GM21723 (cell line): ENCODE data around the gene DUSP5.

Experiments used
- ATAC-seq: cut with Tn5 transposase; IDR thresholded peaks from one replicate; pipeline ENCODE4 v1.9.1; 2021; ENCODE audit warnings: mild to moderate bottlenecking, moderate library complexity; ENCODE audit not compliant: unreplicated experiment

Gene DUSP5

GRCh38 chr10:110499796-110500514 lies 2.2 kb downstream of the DUSP5 start:
- no peak for ATAC-seq

- ATAC-seq, result no peak
Measured at GRCh38 chr10:110500515-110500905, 2.8 kb downstream of the DUSP5 start.

- no peak for ATAC-seq
Measured at GRCh38 chr10:110501142-110501937, 3.6 kb downstream of the DUSP5 start.

GRCh38 chr10:110502072-110502845 lies 4.6 kb downstream of the DUSP5 start:
- no peak for ATAC-seq

GRCh38 chr10:110502851-110503301 lies 5.2 kb downstream of the DUSP5 start:
- peak; percentile 43 for ATAC-seq

GRCh38 chr10:110503528-110504110 lies 5.9 kb downstream of the DUSP5 start:
- no peak for ATAC-seq

- ATAC-seq, result peak; percentile 79
Measured at GRCh38 chr10:110504111-110504735, 6.5 kb downstream of the DUSP5 start.

- no peak for ATAC-seq
Measured at GRCh38 chr10:110505130-110505770, 7.5 kb downstream of the DUSP5 start.

- ATAC-seq, result no peak
Measured at GRCh38 chr10:110506448-110506847, 8.7 kb downstream of the DUSP5 start.

- ATAC-seq, result no peak
Measured at GRCh38 chr10:110507346-110507745, 9.6 kb downstream of the DUSP5 start.

GRCh38 chr10:110508159-110508788 lies 10.6 kb downstream of the DUSP5 start:
- no peak for ATAC-seq

- no peak for ATAC-seq
Measured at GRCh38 chr10:110508806-110509544, 11.3 kb downstream of the DUSP5 start.

- no peak for ATAC-seq
Measured at GRCh38 chr10:110509560-110509959, 11.9 kb downstream of the DUSP5 start.

- no peak for ATAC-seq
Measured at GRCh38 chr10:110510086-110510485, 12.4 kb downstream of the DUSP5 start.

- ATAC-seq, result no peak
Measured at GRCh38 chr10:110510730-110511129, 13.0 kb downstream of the DUSP5 start.

GRCh38 chr10:110511734-110512449 lies 14.2 kb downstream of the DUSP5 start:
- ATAC-seq, result no peak

- ATAC-seq, result no peak
Measured at GRCh38 chr10:110512461-110513187, 14.9 kb downstream of the DUSP5 start.

- no peak for ATAC-seq
Measured at GRCh38 chr10:110513949-110514348, 16.2 kb downstream of the DUSP5 start.
